IMR-90 (cell line): ENCODE measurements around the gene OVCH2. TPM values are rescaled to one million over a fixed set of nuclear protein-coding genes. Genes with fewer than 3 reads are reported as not detected.
A peak's percentile ranks its signal among the peaks of the same experiment; 100 is the strongest.

Experiments used
- ATAC-seq: fragments of 200-7000 bp; cut with Tn5 transposase; 2 replicates; pipeline ENCODE4 v1.9.1; 2020; ENCODE audit warnings: low read depth, mild to moderate bottlenecking, moderate library complexity
- BruUV-seq: library from RNA; stranded (reverse); fragments of 400-500 nt; replicated peaks from 2 replicates; lab custom pipeline; 2021; lab: Mats Ljungman, UMichigan
- CTCF ChIA-PET: fragments of 300-600 bp; formaldehyde crosslinking; extraction: SDS; loops from one replicate; lab custom pipeline; 2021; ENCODE audit warnings: antibody characterized with exemption; lab: Yijun Ruan, JAX
- POLR2A ChIA-PET: fragments of 300-600 bp; sonication (Branson Sonifier 250); formaldehyde crosslinking; loops from one replicate; lab custom pipeline; 2022; ENCODE audit warnings: antibody characterized with exemption; ENCODE audit not compliant: unreplicated experiment; lab: Charles Lee
- DNase-seq: peaks from one replicate; pipeline ENCODE4 v3.0.0; 2013
- H2AFZ ChIP-seq: replicated peaks from 2 replicates; pipeline ENCODE3; 2013; ENCODE audit warnings: low read length, mild to moderate bottlenecking; ENCODE audit not compliant: poor library complexity
- H2AK5ac ChIP-seq: 2 replicates; pipeline ENCODE4 v1.6.1; 2013; ENCODE audit warnings: low read depth, low read length, inconsistent platforms
- H2AK9ac ChIP-seq: replicated peaks from 2 replicates; pipeline ENCODE3; 2013; ENCODE audit warnings: mild to moderate bottlenecking, low read depth, low read length, moderate library complexity; ENCODE audit not compliant: poor library complexity
- H2BK120ac ChIP-seq: 2 replicates; pipeline ENCODE4 v1.6.1; 2013; ENCODE audit warnings: low read depth, low read length, inconsistent platforms
- H2BK15ac ChIP-seq: 3 replicates; pipeline ENCODE4 v1.6.1; 2013; ENCODE audit warnings: low read depth, low read length, inconsistent platforms
- H2BK20ac ChIP-seq: 2 replicates; pipeline ENCODE4 v1.6.1; 2013; ENCODE audit warnings: low read depth, mild to moderate bottlenecking, inconsistent platforms, low read length, moderate library complexity
- H2BK5ac ChIP-seq: 2 replicates; pipeline ENCODE4 v1.6.1; 2013; ENCODE audit warnings: mild to moderate bottlenecking, low read depth, low read length, inconsistent platforms; ENCODE audit not compliant: poor library complexity, severe bottlenecking
- H3K14ac ChIP-seq: replicated peaks from 2 replicates; pipeline ENCODE4 v1.6.1; 2013; ENCODE audit warnings: low read depth, low read length, inconsistent platforms
- H3K18ac ChIP-seq: 2 replicates; pipeline ENCODE4 v1.6.1; 2013; ENCODE audit warnings: low read depth, low read length, control low read depth
- H3K23ac ChIP-seq: 2 replicates; pipeline ENCODE4 v1.6.1; 2013; ENCODE audit warnings: low read depth, low read length, inconsistent platforms
- H3K27ac ChIP-seq: 2 replicates; pipeline ENCODE4 v1.5.1; 2013; ENCODE audit warnings: mild to moderate bottlenecking, control low read depth, low read length; ENCODE audit not compliant: insufficient read depth
- H3K27me3 ChIP-seq: 2 replicates; pipeline ENCODE4 v1.6.1; 2013; ENCODE audit warnings: low read length; ENCODE audit not compliant: control insufficient read depth, insufficient read depth
- H3K36me3 ChIP-seq: 2 replicates; pipeline ENCODE4 v1.6.1; 2013; ENCODE audit warnings: low read length, mixed read lengths; ENCODE audit not compliant: control insufficient read depth, insufficient read depth
- H3K4ac ChIP-seq: 2 replicates; pipeline ENCODE4 v1.6.1; 2013; ENCODE audit warnings: low read depth, low read length, inconsistent platforms
- H3K4me1 ChIP-seq: 2 replicates; pipeline ENCODE4 v1.6.1; 2013; ENCODE audit warnings: low read length, mixed read lengths; ENCODE audit not compliant: control insufficient read depth, insufficient read depth
- H3K4me2 ChIP-seq: 2 replicates; pipeline ENCODE4 v1.6.1; 2013; ENCODE audit warnings: low read depth, mild to moderate bottlenecking, control low read depth, low read length, moderate library complexity
- H3K4me3 ChIP-seq: 2 replicates; pipeline ENCODE4 v1.5.1; 2013; ENCODE audit warnings: low read depth, mild to moderate bottlenecking, control low read depth, low read length, moderate library complexity; ENCODE audit not compliant: insufficient read depth
- H3K56ac ChIP-seq: 2 replicates; pipeline ENCODE4 v1.6.1; 2013; ENCODE audit warnings: low read length, inconsistent platforms; ENCODE audit not compliant: insufficient read depth; ENCODE audit errors: extremely low read depth
- H3K79me1 ChIP-seq, 2 experiments: 2 replicates each; pipeline ENCODE4 v1.6.1; 2013; ENCODE audit warnings: low read length in 2 of 2, inconsistent platforms in 1 of 2, low read depth in 1 of 2
- H3K9ac ChIP-seq: 2 replicates; pipeline ENCODE4 v1.6.1; 2013; ENCODE audit warnings: low read depth, low read length, control low read depth
- H3K9me1 ChIP-seq: 2 replicates; pipeline ENCODE4 v1.6.1; 2013; ENCODE audit warnings: low read length, inconsistent platforms; ENCODE audit not compliant: insufficient read depth
- H3K9me3 ChIP-seq: 2 replicates; pipeline ENCODE4 v1.6.1; 2013; ENCODE audit warnings: low read length; ENCODE audit not compliant: control insufficient read depth, insufficient read depth
- H4K20me1 ChIP-seq: 2 replicates; pipeline ENCODE4 v1.6.1; 2013; ENCODE audit warnings: low read length, inconsistent platforms; ENCODE audit not compliant: insufficient read depth
- H4K5ac ChIP-seq: 2 replicates; pipeline ENCODE4 v1.6.1; 2013; ENCODE audit warnings: mild to moderate bottlenecking, low read depth, low read length, control low read depth
- H4K8ac ChIP-seq, 2 experiments: 2 replicates each; pipeline ENCODE4 v1.6.1; 2013; ENCODE audit warnings: low read depth in 2 of 2, low read length in 2 of 2, control low read depth in 1 of 2, inconsistent platforms in 1 of 2
- H4K91ac ChIP-seq: 2 replicates; pipeline ENCODE4 v1.6.1; 2013; ENCODE audit warnings: low read depth, low read length, inconsistent platforms; ENCODE audit not compliant: insufficient read depth
- CTCF ChIP-seq: conservative IDR thresholded peaks from 2 replicates; pipeline ENCODE4 v1.5.1; 2012; ENCODE audit warnings: mild to moderate bottlenecking, low read depth, low read length, improper control_type of control experiment
- MXI1 ChIP-seq: IDR thresholded peaks from 2 replicates; pipeline ENCODE4 v1.6.1; 2012; ENCODE audit warnings: low read depth, mild to moderate bottlenecking, low read length, moderate library complexity, borderline replicate concordance
- RAD21 ChIP-seq: IDR thresholded peaks from 2 replicates; pipeline ENCODE4 v1.6.1; 2012; ENCODE audit warnings: low read length, improper control_type of control experiment
- SMC3 ChIP-seq: fragments of 150-350 bp; IDR thresholded peaks from 2 replicates; pipeline ENCODE4 v1.6.1; 2016; ENCODE audit warnings: low read depth, mild to moderate bottlenecking, antibody characterized with exemption, low read length, moderate library complexity
- WGBS, 2 experiments: methylation state at CpG; one replicate each; pipeline versions ENCODE4 v1.1.5 to v1.1.7; 2013; ENCODE audit warnings: missing lambda C conversion rate in 2 of 2; ENCODE audit not compliant: insufficient read length in 1 of 2; ENCODE audit errors: extremely low coverage in 2 of 2; 5-methylcytosine and 5-hydroxymethylcytosine counted together
- dilution Hi-C: fragments of 300-500 bp; cut with HindIII; formaldehyde crosslinking; loops from one replicate; pipeline ENCODE4 v1.14.3; 2018; ENCODE audit warnings: low sequenced_read_pairs; ENCODE audit not compliant: unreplicated experiment
- in situ Hi-C: fragments of 300-500 bp; cut with MboI; formaldehyde crosslinking; loops from 3 replicates; pipeline ENCODE4 v1.14.3; 2019; ENCODE audit warnings: low sequenced_read_pairs, inconsistent platforms, mixed read lengths
- intact Hi-C: fragments of 100-400 bp; cut with micrococcal nuclease; formaldehyde crosslinking; loops from 2 replicates; pipeline ENCODE4 v1.10.0; 2022
- polyA plus RNA-seq, 3 experiments: library from polyadenylated mRNA; depleted of rRNA; stranded (reverse); fragments of >200 nt; gene quantifications; 2 replicates each; pipeline ENCODE4 v1.2.3, GENCODE V29; 2012; ENCODE audit warnings: low replicate concordance in 1 of 3
- total RNA-seq: library from RNA; depleted of rRNA; stranded (reverse); fragments of >200 nt; gene quantifications from 2 replicates; pipeline ENCODE4 v1.2.3, GENCODE V29; 2012

Gene OVCH2
- total and polyA plus RNA-seq, 2 of the 4 experiments (the other 2 are of a cell fraction) = 0.07 TPM; not detected in 1

- H3K18ac ChIP-seq = no peak overlapping the region
- ChIA-PET POLR2A (no interaction called here), CTCF (interaction anchor here (1.0 to 2.4 kb wide), 2 partner anchors 117 to 128 kb away, joined by 4 to 8 read pairs; no protein-coding TSS in a partner anchor)
- H2BK20ac ChIP-seq = no peak overlapping the region
- no peak overlapping the region for H2BK15ac ChIP-seq
- H3K9me3 ChIP-seq = no peaks in the 10 kb centered on the region
- dilution Hi-C loops = no loop called here
- H3K4me3 ChIP-seq = no peak overlapping the region
- H2BK120ac ChIP-seq = no peak overlapping the region
- H4K5ac ChIP-seq = no peak overlapping the region
- no peak overlapping the region for H3K4ac ChIP-seq
- no peak overlapping the region for H3K4me2 ChIP-seq
- H3K56ac ChIP-seq = no peak overlapping the region
- ATAC-seq = peak; percentile 82
- H2BK5ac ChIP-seq = no peak overlapping the region
- no peak overlapping the region for H2AK9ac ChIP-seq
- no TSS peak for BruUV-seq
- no peak overlapping the region for H3K14ac ChIP-seq
- no peak overlapping the region for H3K9ac ChIP-seq
- H4K91ac ChIP-seq = no peak overlapping the region
- DNase-seq = peak; percentile 31
- H3K36me3 ChIP-seq = no peaks in the 10 kb centered on the region
- H3K27ac ChIP-seq = no peak overlapping the region
- no peak overlapping the region for H4K8ac ChIP-seq
- H3K23ac ChIP-seq = no peak overlapping the region
- H3K79me1 ChIP-seq = no peaks in the 10 kb centered on the region
- no CpG with 5 or more reads among the region's 4 CpGs for WGBS, 2 experiments
- TF ChIP-seq CTCF = peak; percentile 77
- peak; percentile 76 for TF ChIP-seq SMC3
- no peak for TF ChIP-seq MXI1
- TF ChIP-seq RAD21 = peak; percentile 60
- in situ Hi-C loops = loop anchor here (10.0 to 25.0 kb wide), 3 partner anchors 114 to 576 kb away; partner anchors contain the start of gene TUB
- H3K4me1 ChIP-seq = 0 out of 2 replicates have a peak, but pooled peaks cover 2% of the 10 kb centered on the region
- intact Hi-C loops = loop anchor here (1.0 kb wide), 3 partner anchors 117 to 590 kb away; partner anchors contain the start of gene PPFIBP2
- H4K20me1 ChIP-seq = no peaks in the 10 kb centered on the region
- H3K27me3 ChIP-seq = peaks cover 17% of the 10 kb centered on the region
- no peak overlapping the region for H2AK5ac ChIP-seq
- no peak overlapping the region for H2AFZ ChIP-seq
- H3K9me1 ChIP-seq = no peaks in the 10 kb centered on the region
These were observed 17.9 kb downstream of the OVCH2 start for GRCh38 chr11:7688238-7688826.
